ENCODE results near the gene CNPY1.

DNA sequence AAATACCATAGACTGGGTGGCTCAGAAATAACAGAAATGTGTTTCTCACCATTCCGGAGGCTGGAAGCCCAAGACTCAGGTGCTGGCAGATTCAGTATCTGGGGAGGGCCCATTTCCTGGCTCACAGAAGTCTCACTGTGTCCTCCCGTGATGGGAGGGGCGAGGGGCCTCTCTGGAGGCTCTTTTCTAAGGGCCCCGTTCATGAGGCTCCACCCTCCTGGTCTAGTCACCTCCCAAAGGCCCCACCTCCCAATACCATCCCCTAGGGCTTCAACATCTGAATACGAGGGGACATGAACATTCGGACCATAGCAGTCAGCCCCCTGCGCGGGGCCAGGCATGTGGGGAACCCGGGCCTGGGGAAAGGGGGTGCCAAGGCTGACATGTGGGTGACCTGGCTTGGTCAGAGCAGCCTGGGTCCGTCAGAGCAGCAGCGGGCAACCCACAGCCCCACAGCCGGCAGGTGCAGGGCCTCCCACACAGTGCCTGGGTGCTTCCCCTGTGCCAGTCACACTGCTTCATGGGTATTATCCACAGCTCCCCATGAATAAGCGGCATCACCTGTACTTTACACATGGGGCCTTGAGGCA lies 13.3 kb upstream of the CNPY1 start:
- TF ChIP-seq POLR2AphosphoS5 (IDR thresholded peaks at IDR 0.05; ENCODE audit: low read depth, low read length) = no peak
- TF ChIP-seq TCF12 (IDR thresholded peaks at IDR 0.05) = no peak
- TF ChIP-seq CTCF (IDR thresholded peaks at IDR 0.05) = no peak
- TF ChIP-seq TAF1 (IDR thresholded peaks at IDR 0.05; ENCODE audit: borderline replicate concordance, low read depth, low read length) = no peak
- no peak for TF ChIP-seq GATA2 (CRISPR knock-in tag; IDR thresholded peaks at IDR 0.05)
- TF ChIP-seq FOXM1 (IDR thresholded peaks at IDR 0.05; ENCODE audit: low read depth) = no peak
- TF ChIP-seq EZH2phosphoT487 (IDR thresholded peaks at IDR 0.05; ENCODE audit: borderline replicate concordance, low read depth) = no peak
- TF ChIP-seq SIN3A (IDR thresholded peaks at IDR 0.05; ENCODE audit: borderline replicate concordance, low read depth, low read length) = no peak
- no peak for TF ChIP-seq EP300 (IDR thresholded peaks at IDR 0.05; ENCODE audit: borderline replicate concordance in 1 of 2, low read depth in 1 of 2, low read length in 1 of 2)
- TF ChIP-seq REST (IDR thresholded peaks at IDR 0.05; ENCODE audit: low read depth, low read length) = no peak
- TF ChIP-seq RCOR1 (IDR thresholded peaks at IDR 0.05; ENCODE audit: low read length) = no peak

Data from SK-N-SH (cell line).